Mesothelial cell of epicardium (in vitro differentiated cells): Measurements from ENCODE around the gene CALN1. TPM values are rescaled to one million over a fixed set of nuclear protein-coding genes. Genes with fewer than 3 reads are reported as not detected.

ENCODE experiments used
- DNase-seq, 2 experiments: peaks; one replicate each; pipeline ENCODE4 v3.0.0; 2021; ENCODE audit warnings: low spot score in 2 of 2; ENCODE audit not compliant: unreplicated experiment in 2 of 2
- H3K27ac Mint-ChIP-seq: 2 replicates; pipeline ENCODE4 v1.8.0; 2021; ENCODE audit warnings: mixed read lengths
- H3K27me3 Mint-ChIP-seq: 2 replicates; pipeline ENCODE4 v1.8.0; 2021; ENCODE audit warnings: low read depth, mixed read lengths
- H3K36me3 Mint-ChIP-seq: 2 replicates; pipeline ENCODE4 v1.8.0; 2021; ENCODE audit warnings: mixed read lengths
- H3K4me1 Mint-ChIP-seq: 2 replicates; pipeline ENCODE4 v1.8.0; 2021; ENCODE audit warnings: mixed read lengths
- H3K4me3 Mint-ChIP-seq: 2 replicates; pipeline ENCODE4 v1.8.0; 2021; ENCODE audit warnings: mild to moderate bottlenecking, moderate library complexity, mixed read lengths
- H3K9me3 Mint-ChIP-seq: 2 replicates; pipeline ENCODE4 v1.8.0; 2021; ENCODE audit warnings: mixed read lengths
- CTCF ChIP-seq: fragments of 200-600 bp; sonication (generic); IDR thresholded peaks from one replicate; pipeline ENCODE4 v1.5.0; 2021; ENCODE audit warnings: antibody characterized with exemption; ENCODE audit not compliant: unreplicated experiment
- total RNA-seq: library from RNA; stranded (reverse); gene quantifications from 3 replicates; pipeline ENCODE4 v1.2.1, GENCODE V29; 2021

Gene CALN1
- total RNA-seq, 1 donor from 2014 or later, result 1.1 TPM

GRCh38 chr7:72310301-72310700 is 101.8 kb downstream of the CALN1 start:
- Mint-ChIP-seq H3K27ac (no peak overlapping the region), H3K4me3 (no peak overlapping the region), H3K27me3 (peaks cover 31% of the 10 kb centered on the region), H3K36me3 (no peaks in the 10 kb centered on the region), H3K9me3 (no peaks in the 10 kb centered on the region), H3K4me1 (no peaks in the 10 kb centered on the region)
- no peak for DNase-seq
- no peak for TF ChIP-seq CTCF

GRCh38 chr7:72309476-72309875 is 102.7 kb downstream of the CALN1 start:
- Mint-ChIP-seq H3K9me3 (no peaks in the 10 kb centered on the region), H3K27ac (no peak overlapping the region), H3K27me3 (peaks cover 29% of the 10 kb centered on the region), H3K4me3 (no peak overlapping the region), H3K4me1 (no peaks in the 10 kb centered on the region), H3K36me3 (no peaks in the 10 kb centered on the region)
- no peak for TF ChIP-seq CTCF
- DNase-seq, result no peak

- Mint-ChIP-seq H3K27ac (no peak overlapping the region), H3K36me3 (no peaks in the 10 kb centered on the region), H3K9me3 (no peaks in the 10 kb centered on the region), H3K4me3 (no peak overlapping the region), H3K4me1 (no peaks in the 10 kb centered on the region), H3K27me3 (peaks cover 29% of the 10 kb centered on the region)
- no peak for TF ChIP-seq CTCF
- DNase-seq, result no peak
Observed at GRCh38 chr7:72308986-72309385, 103.2 kb downstream of the CALN1 start.

GRCh38 chr7:72307566-72307965 is 104.6 kb downstream of the CALN1 start:
- DNase-seq, result no peak
- Mint-ChIP-seq H3K4me3 (no peak overlapping the region), H3K36me3 (no peaks in the 10 kb centered on the region), H3K4me1 (no peaks in the 10 kb centered on the region), H3K9me3 (no peaks in the 10 kb centered on the region), H3K27me3 (peaks cover 29% of the 10 kb centered on the region), H3K27ac (no peak overlapping the region)
- no peak for TF ChIP-seq CTCF

- TF ChIP-seq CTCF, result no peak
- Mint-ChIP-seq H3K27ac (no peak overlapping the region), H3K4me1 (no peaks in the 10 kb centered on the region), H3K9me3 (no peaks in the 10 kb centered on the region), H3K36me3 (no peaks in the 10 kb centered on the region), H3K27me3 (peaks cover 11% of the 10 kb centered on the region), H3K4me3 (no peak overlapping the region)
- no peak for DNase-seq
Observed at GRCh38 chr7:72298912-72299311, 113.2 kb downstream of the CALN1 start.

GRCh38 chr7:72298091-72298490 is 114.0 kb downstream of the CALN1 start:
- H3K27me3 Mint-ChIP-seq, result peaks cover 14% of the 10 kb centered on the region
- no peaks in the 10 kb centered on the region for H3K9me3 Mint-ChIP-seq
- no peaks in the 10 kb centered on the region for H3K4me1 Mint-ChIP-seq
- no peaks in the 10 kb centered on the region for H3K36me3 Mint-ChIP-seq
- no peak overlapping the region for H3K27ac Mint-ChIP-seq
- TF ChIP-seq CTCF, result no peak
- no peak for DNase-seq
- no peak overlapping the region for H3K4me3 Mint-ChIP-seq
